SU-DHL-6 (cell line): ENCODE data around the gene ERMN.
"Not testable (repeated sequence)": the region's sequence is repeated elsewhere in the genome, so short reads cannot be mapped to it uniquely, and the experiment has no call there.

Experiments used
- H2AFZ ChIP-seq: fragments of 200-600 bp; sonication (generic); 2 replicates; pipeline ENCODE4 v1.6.1; 2014; ENCODE audit warnings: low read depth, mild to moderate bottlenecking, moderate library complexity, mixed read lengths, antibody characterized with exemption, low read length; ENCODE audit not compliant: severe bottlenecking
- H3F3A ChIP-seq: fragments of 200-600 bp; shearing (Covaris generic); 2 replicates; pipeline ENCODE4 v1.6.0; 2016; ENCODE audit warnings: antibody characterized with exemption, mild to moderate bottlenecking; ENCODE audit not compliant: insufficient read depth
- H3K27ac ChIP-seq: fragments of 200-600 bp; sonication (generic); 2 replicates; pipeline ENCODE4 v1.5.1; 2016; ENCODE audit warnings: low read depth, mild to moderate bottlenecking, low read length, moderate library complexity, mixed read lengths
- H3K27me3 ChIP-seq: fragments of 200-600 bp; sonication (generic), shearing (Covaris generic); 2 replicates; pipeline ENCODE4 v1.6.0; 2014; ENCODE audit warnings: mild to moderate bottlenecking, low read length
- H3K36me3 ChIP-seq: fragments of 200-600 bp; sonication (generic); 2 replicates; pipeline ENCODE4 v1.6.1; 2014; ENCODE audit warnings: mild to moderate bottlenecking, low read length, mixed read lengths
- H3K4me2 ChIP-seq: fragments of 300-600, 200-600 bp; shearing (Covaris generic), sonication (generic); 2 replicates; pipeline ENCODE4 v1.6.0; 2014; ENCODE audit warnings: low read length, low read depth, mild to moderate bottlenecking; ENCODE audit not compliant: poor library complexity, severe bottlenecking
- H3K4me3 ChIP-seq: fragments of 200-600 bp; sonication (generic); 2 replicates; pipeline ENCODE4 v1.5.1; 2014; ENCODE audit warnings: antibody characterized with exemption, low read length, mild to moderate bottlenecking, mixed read lengths; ENCODE audit not compliant: insufficient read depth, poor library complexity, severe bottlenecking
- H3K79me2 ChIP-seq: fragments of 200-600 bp; sonication (generic); 2 replicates; pipeline ENCODE4 v1.6.1; 2014; ENCODE audit warnings: mild to moderate bottlenecking, low read length, moderate library complexity; ENCODE audit not compliant: insufficient read depth
- H3K9ac ChIP-seq: fragments of 200-600 bp; sonication (generic); 2 replicates; pipeline ENCODE4 v1.7.0; 2014; ENCODE audit warnings: mild to moderate bottlenecking, low read length
- H3K9me2 ChIP-seq: fragments of 200-600 bp; sonication (generic); replicated peaks from 2 replicates; pipeline ENCODE4 v1.6.1; 2014; ENCODE audit warnings: low read length; ENCODE audit not compliant: insufficient read depth
- H3K9me3 ChIP-seq: fragments of 200-600 bp; sonication (generic); 2 replicates; pipeline ENCODE4 v1.6.1; 2014; ENCODE audit warnings: low read length, mixed read lengths; ENCODE audit not compliant: insufficient read depth
- H4K20me1 ChIP-seq: fragments of 200-600 bp; sonication (generic); 2 replicates; pipeline ENCODE4 v1.6.1; 2014; ENCODE audit warnings: low read depth, mild to moderate bottlenecking, antibody characterized with exemption, low read length, moderate library complexity, mixed read lengths
- EZH2phosphoT487 ChIP-seq: fragments of 200-600 bp; sonication (generic), shearing (Covaris generic); conservative IDR thresholded peaks from 2 replicates; pipeline ENCODE4 v1.6.1; 2018; ENCODE audit warnings: mild to moderate bottlenecking, antibody characterized with exemption, low read length, moderate library complexity, mixed read lengths
- TF ChIP-seq, protein P1 (sequence below): fragments of 200-600 bp; sonication (generic); IDR thresholded peaks from one replicate; pipeline ENCODE4 v1.5.1; 2017; ENCODE audit warnings: antibody characterized with exemption, mild to moderate bottlenecking, low read length, moderate library complexity; ENCODE audit not compliant: insufficient read depth, poor library complexity, severe bottlenecking

Gene ERMN

GRCh38 chr2:157349949-157350515 lies 24.4 kb upstream of the ERMN start:
- Histone ChIP-seq H2AFZ (no peak overlapping the region), H3F3A (no peaks in the 10 kb centered on the region), H3K27me3 (no peaks in the 10 kb centered on the region), H3K36me3 (no peaks in the 10 kb centered on the region), H3K9me3 (peaks cover 5% of the 10 kb centered on the region; the same call in 1 of the 2 replicates), H4K20me1 (no peaks in the 10 kb centered on the region), H3K9ac (no peak overlapping the region), H3K4me2 (no peak overlapping the region), H3K9me2 (no peaks in the 10 kb centered on the region), H3K4me3 (no peak overlapping the region), H3K79me2 (no peaks in the 10 kb centered on the region), H3K27ac (no peak overlapping the region)
- TF ChIP-seq EZH2phosphoT487: no peak
- TF ChIP-seq, protein P1, sequence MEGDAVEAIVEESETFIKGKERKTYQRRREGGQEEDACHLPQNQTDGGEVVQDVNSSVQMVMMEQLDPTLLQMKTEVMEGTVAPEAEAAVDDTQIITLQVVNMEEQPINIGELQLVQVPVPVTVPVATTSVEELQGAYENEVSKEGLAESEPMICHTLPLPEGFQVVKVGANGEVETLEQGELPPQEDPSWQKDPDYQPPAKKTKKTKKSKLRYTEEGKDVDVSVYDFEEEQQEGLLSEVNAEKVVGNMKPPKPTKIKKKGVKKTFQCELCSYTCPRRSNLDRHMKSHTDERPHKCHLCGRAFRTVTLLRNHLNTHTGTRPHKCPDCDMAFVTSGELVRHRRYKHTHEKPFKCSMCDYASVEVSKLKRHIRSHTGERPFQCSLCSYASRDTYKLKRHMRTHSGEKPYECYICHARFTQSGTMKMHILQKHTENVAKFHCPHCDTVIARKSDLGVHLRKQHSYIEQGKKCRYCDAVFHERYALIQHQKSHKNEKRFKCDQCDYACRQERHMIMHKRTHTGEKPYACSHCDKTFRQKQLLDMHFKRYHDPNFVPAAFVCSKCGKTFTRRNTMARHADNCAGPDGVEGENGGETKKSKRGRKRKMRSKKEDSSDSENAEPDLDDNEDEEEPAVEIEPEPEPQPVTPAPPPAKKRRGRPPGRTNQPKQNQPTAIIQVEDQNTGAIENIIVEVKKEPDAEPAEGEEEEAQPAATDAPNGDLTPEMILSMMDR: no peak

DNA sequence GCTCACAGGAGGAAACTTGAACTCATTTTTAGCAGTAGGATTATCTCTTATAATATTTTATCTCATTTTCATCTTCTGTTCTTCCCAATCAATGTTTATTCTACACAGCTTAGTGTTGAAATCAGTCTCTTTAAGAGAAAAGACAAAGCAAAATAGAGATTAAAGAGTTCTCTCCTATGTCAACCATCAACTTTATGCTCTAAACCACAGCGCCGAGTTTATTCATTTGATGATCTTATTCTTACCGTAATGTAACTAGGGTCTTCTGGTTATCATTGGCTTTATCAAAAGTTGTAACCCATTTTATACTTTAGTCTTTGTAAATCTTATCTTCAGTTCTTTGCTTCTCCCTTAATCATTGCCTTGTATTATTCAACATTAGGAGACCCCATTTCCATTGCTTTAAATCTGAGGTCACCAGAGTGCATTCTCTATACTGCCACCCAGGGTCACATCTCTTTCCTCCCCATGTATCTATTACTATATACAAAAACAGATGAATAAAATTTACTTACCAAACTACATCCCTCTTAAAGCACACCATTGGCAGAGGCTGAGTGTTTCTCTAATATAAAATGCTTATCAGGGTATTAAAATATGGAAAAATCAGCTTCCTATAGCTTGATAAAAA lies 22.8 kb upstream of the ERMN start:
- Histone ChIP-seq H3K79me2 (no peaks in the 10 kb centered on the region), H3K9me2 (no peaks in the 10 kb centered on the region), H3K9ac (no peak overlapping the region), H3K27ac (no peak overlapping the region), H3K4me2 (no peak overlapping the region), H3K4me3 (no peak overlapping the region), H3K36me3 (no peaks in the 10 kb centered on the region), H3K27me3 (no peaks in the 10 kb centered on the region), H2AFZ (no peak overlapping the region), H3F3A (no peaks in the 10 kb centered on the region), H3K9me3 (peaks cover 11% of the 10 kb centered on the region; the same call in 1 of the 2 replicates), H4K20me1 (no peaks in the 10 kb centered on the region)
- TF ChIP-seq, protein P1: no peak
- TF ChIP-seq EZH2phosphoT487: no peak

DNA sequence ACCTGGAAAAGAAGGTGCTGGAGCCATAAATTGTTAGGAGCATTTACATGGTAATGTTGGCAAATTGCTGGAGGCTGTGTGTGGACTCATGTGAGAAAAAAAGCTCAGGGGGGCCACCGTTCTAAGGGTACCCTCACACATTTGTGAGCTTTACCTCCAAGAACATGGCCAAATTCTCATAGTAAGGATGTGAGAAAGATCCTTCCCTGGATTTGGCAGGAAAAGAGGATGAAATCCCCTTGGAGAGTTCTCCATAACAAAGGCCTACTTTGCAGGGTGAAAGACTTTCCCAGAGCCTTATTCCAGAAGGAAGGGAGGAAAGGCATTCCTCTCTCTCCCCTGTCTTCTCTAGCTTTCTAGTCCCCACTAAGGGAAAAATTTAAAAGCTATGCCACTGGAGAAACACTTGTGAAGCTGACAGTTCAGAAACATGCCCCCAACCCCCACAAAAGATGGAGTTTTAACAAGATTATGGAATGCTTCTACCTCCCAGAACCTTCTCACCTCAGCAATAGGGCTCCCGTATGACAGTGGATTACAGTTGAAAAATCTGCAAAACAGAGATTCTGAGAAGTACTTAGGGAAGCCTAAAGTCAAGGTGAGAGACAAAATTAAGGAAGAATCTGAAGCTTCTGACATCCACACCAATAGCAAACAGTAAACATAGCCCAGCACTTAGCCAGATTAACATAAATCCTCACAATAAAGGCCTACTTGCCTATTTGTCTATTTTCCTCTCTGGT lies 20.2 kb upstream of the ERMN start:
- Histone ChIP-seq H3K9me3 (peaks cover 12% of the 10 kb centered on the region; the same call in 1 of the 2 replicates), H4K20me1 (no peaks in the 10 kb centered on the region), H3K4me2 (no peak overlapping the region), H3K27ac (no peak overlapping the region), H2AFZ (no peak overlapping the region), H3F3A (no peaks in the 10 kb centered on the region), H3K27me3 (no peaks in the 10 kb centered on the region), H3K36me3 (no peaks in the 10 kb centered on the region), H3K9me2 (no peaks in the 10 kb centered on the region), H3K4me3 (no peak overlapping the region), H3K79me2 (no peaks in the 10 kb centered on the region), H3K9ac (no peak overlapping the region)
- no peak for TF ChIP-seq EZH2phosphoT487
- TF ChIP-seq, protein P1: no peak

- H4K20me1 ChIP-seq, H3K4me2 ChIP-seq, H3F3A ChIP-seq: not testable (repeated sequence)
Measured at GRCh38 chr2:157341381-157341780, 15.8 kb upstream of the ERMN start.

More at GRCh38 chr2:157341381-157341780, 15.8 kb upstream of the ERMN start:
- not testable (repeated sequence) for H3K79me2 ChIP-seq, H3K9me2 ChIP-seq, H2AFZ ChIP-seq, H3K27me3 ChIP-seq, H3K9ac ChIP-seq, H3K36me3 ChIP-seq, H3K4me3 ChIP-seq, H3K27ac ChIP-seq
- H3K9me3 ChIP-seq: peaks cover 18% of the 10 kb centered on the region; the same call in 1 of the 2 replicates
